ENCODE data around the gene FZD8. TPM values are rescaled to one million over a fixed set of nuclear protein-coding genes. Genes with fewer than 3 reads are reported as not detected.

Gene FZD8
- total RNA-seq, 4 donors from 2014 or later = 3.0 to 9.3 (median 4.1) TPM

DNA sequence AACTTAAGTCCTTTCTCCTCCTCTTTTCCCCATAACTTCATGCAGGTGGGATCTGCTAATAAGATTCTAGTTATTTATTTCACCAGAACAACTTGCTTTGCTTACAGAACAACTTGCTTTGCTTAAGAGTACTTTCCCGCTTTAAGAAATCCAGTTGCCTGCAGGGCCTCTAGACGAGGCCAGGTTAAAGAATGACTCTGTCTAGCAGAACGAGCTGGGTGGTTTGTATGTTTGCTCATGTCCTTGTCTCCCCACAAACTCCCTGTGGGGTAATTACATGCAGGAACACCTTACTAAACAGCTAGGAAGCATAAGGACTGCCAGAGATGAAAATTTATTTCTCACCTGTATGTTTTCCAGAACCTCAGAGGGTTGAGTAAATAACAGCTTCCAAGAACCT is 8.8 kb upstream of the FZD8 start:
- in situ Hi-C loops (cut with MboI; ENCODE audit: low sequenced_read_pairs in 4 of 4) (no loop called here), intact Hi-C loops (cut with DNase I; ENCODE audit: low total_unique reads) (no loop called here)
- DNase-seq (no peak), ATAC-seq (no peak)
- Histone ChIP-seq H3K4me1 (no peaks in the 10 kb centered on the region), H3K36me3 (no peaks in the 10 kb centered on the region), H3K27me3 (no peaks in the 10 kb centered on the region), H3K27ac (no peak overlapping the region), H3K9me3 (no peaks in the 10 kb centered on the region), H3K4me3 (no peak overlapping the region)
- TF ChIP-seq POLR2A (IDR thresholded peaks at IDR 0.05) = no peak
- TF ChIP-seq, protein P1, sequence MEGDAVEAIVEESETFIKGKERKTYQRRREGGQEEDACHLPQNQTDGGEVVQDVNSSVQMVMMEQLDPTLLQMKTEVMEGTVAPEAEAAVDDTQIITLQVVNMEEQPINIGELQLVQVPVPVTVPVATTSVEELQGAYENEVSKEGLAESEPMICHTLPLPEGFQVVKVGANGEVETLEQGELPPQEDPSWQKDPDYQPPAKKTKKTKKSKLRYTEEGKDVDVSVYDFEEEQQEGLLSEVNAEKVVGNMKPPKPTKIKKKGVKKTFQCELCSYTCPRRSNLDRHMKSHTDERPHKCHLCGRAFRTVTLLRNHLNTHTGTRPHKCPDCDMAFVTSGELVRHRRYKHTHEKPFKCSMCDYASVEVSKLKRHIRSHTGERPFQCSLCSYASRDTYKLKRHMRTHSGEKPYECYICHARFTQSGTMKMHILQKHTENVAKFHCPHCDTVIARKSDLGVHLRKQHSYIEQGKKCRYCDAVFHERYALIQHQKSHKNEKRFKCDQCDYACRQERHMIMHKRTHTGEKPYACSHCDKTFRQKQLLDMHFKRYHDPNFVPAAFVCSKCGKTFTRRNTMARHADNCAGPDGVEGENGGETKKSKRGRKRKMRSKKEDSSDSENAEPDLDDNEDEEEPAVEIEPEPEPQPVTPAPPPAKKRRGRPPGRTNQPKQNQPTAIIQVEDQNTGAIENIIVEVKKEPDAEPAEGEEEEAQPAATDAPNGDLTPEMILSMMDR (IDR thresholded peaks at IDR 0.05 in 4 of 5, conservative IDR thresholded peaks at IDR 0.05 in 1 of 5) = no peak

DNA sequence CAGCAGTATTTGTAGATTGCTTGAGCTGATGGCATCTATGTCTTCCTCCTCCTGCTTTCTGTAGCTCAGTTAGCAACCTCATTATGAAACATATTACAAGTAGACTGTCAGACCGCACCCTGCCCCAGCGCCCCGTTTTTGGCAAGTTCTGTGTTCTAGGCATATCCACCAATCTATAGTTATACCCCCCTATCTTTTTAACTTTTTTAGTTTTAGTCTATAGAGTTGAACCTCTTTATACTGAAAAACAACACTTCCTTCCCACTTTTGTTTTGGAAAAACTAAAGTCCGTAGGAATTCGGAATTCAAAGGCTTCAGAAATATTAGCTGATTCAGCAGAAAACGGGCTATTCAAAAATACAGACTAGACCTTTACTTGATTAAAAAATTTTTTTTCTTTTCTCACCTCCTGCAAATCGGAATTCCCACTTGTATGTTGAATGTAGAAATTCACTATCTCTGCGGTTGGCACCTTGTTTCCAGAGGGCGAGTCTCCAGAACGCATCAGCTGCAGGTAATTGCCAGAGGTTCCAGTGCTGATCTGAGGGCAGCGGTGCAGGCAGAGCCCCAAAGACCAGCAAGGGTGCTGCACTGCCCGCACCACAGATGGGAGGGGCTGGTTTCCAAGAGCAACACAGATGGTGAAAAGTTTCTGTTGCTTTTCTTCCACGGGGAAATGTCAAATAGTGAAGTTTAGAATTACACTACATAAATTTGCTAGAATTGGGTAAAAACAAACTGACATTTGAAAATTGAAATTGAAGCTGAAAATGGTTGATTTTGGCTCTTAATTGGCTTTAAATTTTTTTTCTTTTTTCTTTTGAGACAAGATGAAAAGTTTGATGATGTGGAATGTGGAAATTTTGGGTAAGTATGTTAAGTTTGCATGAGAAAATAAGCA is 2.2 kb upstream of the FZD8 start:
- Histone ChIP-seq H3K9me3 (no peaks in the 10 kb centered on the region), H3K36me3 (no peaks in the 10 kb centered on the region), H3K4me1 (peaks cover 4 to 14% of the 10 kb centered on the region in 2 donors), H3K27ac (peak overlapping the region; percentile 81 to 95 (median 89)), H3K27me3 (no peaks in the 10 kb centered on the region), H3K4me3 (peak overlapping the region; percentile 73 to 88 (median 80))
- in situ Hi-C loops (cut with MboI; ENCODE audit: low sequenced_read_pairs in 4 of 4) = no loop called here
- no peak for TF ChIP-seq POLR2A (IDR thresholded peaks at IDR 0.05)
- TF ChIP-seq, protein P1 (IDR thresholded peaks at IDR 0.05 in 4 of 5, conservative IDR thresholded peaks at IDR 0.05 in 1 of 5) = no peak
- DNase-seq (no peak), ATAC-seq (no peak)
- intact Hi-C loops (cut with DNase I; ENCODE audit: low total_unique reads) = loop anchor here (5.0 kb wide), 2 partner anchors 178 to 1842 kb away; no protein-coding TSS in a partner anchor

DNA sequence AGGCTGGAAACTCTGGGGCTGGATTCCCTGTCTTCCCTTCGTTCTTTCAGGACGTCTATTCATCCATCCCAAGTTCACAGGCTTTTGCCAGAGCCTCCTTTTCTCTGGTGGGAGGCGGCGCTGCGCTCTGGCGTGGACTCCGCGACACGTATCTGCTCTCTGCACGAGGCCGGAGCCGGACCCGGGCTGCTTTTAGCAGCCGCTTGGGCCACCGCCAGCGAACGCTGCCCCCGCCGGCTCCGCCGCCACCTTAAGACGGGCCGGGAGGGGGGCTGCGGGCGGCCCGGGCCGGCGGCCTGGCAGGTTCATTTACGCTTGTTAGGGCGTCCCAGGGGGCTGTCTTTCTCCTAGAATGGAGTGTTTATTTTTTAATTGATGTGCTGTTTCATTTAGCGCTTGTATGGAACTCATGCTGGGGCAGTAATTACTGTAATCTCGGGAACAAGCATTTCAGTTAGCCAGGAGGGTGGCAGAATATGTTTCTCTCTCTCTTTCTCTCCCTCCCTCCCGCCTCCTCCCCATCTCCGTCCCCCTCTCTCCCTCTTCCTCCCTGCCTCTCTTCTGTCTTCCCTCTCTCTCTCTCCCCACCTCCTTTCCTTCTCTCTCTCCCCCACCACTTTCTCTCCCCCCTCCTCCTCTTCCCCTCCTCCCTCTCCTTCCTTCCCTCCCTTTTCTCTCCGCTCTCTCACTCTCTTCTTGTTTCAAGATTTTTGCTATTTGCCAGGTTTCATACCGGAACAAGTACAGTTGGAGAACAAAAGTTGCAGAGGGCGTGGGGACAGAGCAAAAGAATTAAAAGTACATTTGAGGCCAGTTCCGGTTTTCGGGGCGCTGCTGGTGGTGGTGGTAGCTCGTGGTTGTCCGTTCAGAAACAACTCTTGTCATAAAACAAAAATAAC is 1.3 kb upstream of the FZD8 start:
- in situ Hi-C loops (cut with MboI; ENCODE audit: low sequenced_read_pairs in 4 of 4) (no loop called here), intact Hi-C loops (cut with DNase I; ENCODE audit: low total_unique reads) (loop anchor here (5.0 kb wide), 2 partner anchors 179 to 1841 kb away; no protein-coding TSS in a partner anchor)
- Histone ChIP-seq H3K27ac (peak overlapping the region; percentile 81 to 95 (median 89)), H3K9me3 (no peaks in the 10 kb centered on the region), H3K27me3 (no peaks in the 10 kb centered on the region), H3K36me3 (no peaks in the 10 kb centered on the region), H3K4me3 (peak overlapping the region; percentile 73 to 88 (median 80)), H3K4me1 (peaks cover 4 to 17% of the 10 kb centered on the region in 2 donors)
- DNase-seq (peak; percentile 45 to 63), ATAC-seq (peak; percentile 15 to 21)
- TF ChIP-seq, protein P1 (IDR thresholded peaks at IDR 0.05 in 4 of 5, conservative IDR thresholded peaks at IDR 0.05 in 1 of 5) = peak in 1 of 5 experiments; percentile 14
- no peak for TF ChIP-seq POLR2A (IDR thresholded peaks at IDR 0.05)

DNA sequence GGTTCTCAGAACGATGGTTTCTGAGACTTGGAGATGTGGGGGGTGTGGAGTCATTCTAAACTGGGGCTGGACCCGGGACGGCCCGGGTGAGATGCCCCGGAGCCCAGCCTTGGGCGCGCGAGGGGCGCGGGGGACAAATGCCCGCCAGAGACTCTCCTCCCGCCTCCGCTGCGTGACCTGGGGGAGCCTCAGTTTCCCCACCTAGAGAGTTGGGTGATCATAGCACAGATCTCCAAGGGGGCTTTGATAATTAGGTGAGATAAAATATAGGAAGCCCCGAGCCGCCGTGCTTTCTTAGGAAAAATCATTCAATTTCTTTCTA is 658 bp upstream of the FZD8 start:
- in situ Hi-C loops (cut with MboI; ENCODE audit: low sequenced_read_pairs in 4 of 4) = no loop called here
- Histone ChIP-seq H3K27me3 (no peaks in the 10 kb centered on the region), H3K4me1 (peaks cover 4 to 17% of the 10 kb centered on the region in 2 donors), H3K27ac (peak overlapping the region; percentile 81 to 95 (median 89)), H3K36me3 (no peaks in the 10 kb centered on the region), H3K4me3 (peak overlapping the region; percentile 73 to 88 (median 80)), H3K9me3 (no peaks in the 10 kb centered on the region)
- ATAC-seq (peak in 1 of 2 donors; percentile 1), DNase-seq (no peak)
- intact Hi-C loops (cut with DNase I; ENCODE audit: low total_unique reads) = loop anchor here (1.0 to 5.0 kb wide), 3 partner anchors 180 to 1840 kb away; partner anchors contain the start of gene CREM
- no peak for TF ChIP-seq POLR2A (IDR thresholded peaks at IDR 0.05)
- TF ChIP-seq, protein P1 (IDR thresholded peaks at IDR 0.05 in 4 of 5, conservative IDR thresholded peaks at IDR 0.05 in 1 of 5) = no peak
